Measurements from ENCODE around the gene SDK1. TPM values are rescaled to one million over a fixed set of nuclear protein-coding genes. Genes with fewer than 3 reads are reported as not detected.

Gene SDK1
- total RNA-seq, 1 experiment from 2014 or later: 9.3 TPM

DNA sequence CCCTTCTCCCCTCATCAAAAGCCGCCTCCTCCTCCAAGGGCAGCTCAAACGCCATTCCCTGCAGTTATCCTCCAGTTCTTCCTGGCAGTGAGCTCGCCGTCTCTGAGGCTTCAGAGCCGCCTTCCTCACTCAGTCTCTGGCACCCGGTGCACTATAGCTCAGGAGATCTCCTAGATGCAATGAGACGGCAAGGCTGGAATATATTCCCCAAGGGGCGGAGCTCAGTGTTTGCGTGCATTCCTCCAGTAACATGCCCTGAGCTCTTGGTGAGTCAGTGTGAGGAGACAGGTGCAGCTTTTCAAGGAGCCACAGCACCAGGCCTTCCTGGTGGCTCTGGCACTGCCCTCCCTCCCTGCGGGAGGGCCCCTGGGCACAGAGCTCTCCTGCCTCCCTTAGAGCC, 868.4 kb downstream of the SDK1 start (continued):
- TF ChIP-seq, protein P1, sequence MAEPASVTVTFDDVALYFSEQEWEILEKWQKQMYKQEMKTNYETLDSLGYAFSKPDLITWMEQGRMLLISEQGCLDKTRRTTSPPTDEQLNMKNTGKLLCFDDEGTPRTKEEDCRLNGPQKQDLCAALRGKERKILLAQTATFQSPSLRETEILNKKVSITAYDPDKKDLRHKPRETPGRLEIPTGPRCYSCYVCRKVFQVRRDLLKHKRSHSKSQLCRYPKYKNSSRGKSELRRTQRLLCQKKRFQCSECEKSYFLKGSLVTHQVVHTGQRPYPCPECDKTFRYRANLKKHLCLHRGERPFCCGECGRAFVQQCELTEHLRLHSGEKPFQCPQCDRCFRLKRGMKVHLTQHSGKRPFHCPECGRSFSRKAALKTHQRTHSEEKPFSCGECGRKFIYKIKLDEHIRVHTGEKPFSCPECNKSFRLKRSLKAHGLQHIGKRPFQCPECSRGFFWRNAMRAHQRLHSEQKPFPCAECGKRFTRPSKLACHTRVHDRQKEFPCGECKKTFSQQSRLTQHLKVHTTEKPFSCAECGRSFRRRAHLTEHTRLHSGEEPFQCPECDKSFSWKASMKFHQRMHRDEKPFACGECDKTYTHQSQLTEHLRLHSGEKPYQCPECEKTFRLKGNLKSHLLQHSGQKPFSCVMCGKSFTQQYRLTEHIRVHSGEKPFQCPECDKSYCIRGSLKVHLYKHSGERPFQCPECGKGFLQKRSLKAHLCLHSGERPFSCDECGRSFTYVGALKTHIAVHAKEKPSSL (CRISPR knock-in tag; conservative IDR thresholded peaks at IDR 0.05): no peak
- TF ChIP-seq, protein P2, sequence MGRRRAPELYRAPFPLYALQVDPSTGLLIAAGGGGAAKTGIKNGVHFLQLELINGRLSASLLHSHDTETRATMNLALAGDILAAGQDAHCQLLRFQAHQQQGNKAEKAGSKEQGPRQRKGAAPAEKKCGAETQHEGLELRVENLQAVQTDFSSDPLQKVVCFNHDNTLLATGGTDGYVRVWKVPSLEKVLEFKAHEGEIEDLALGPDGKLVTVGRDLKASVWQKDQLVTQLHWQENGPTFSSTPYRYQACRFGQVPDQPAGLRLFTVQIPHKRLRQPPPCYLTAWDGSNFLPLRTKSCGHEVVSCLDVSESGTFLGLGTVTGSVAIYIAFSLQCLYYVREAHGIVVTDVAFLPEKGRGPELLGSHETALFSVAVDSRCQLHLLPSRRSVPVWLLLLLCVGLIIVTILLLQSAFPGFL (CRISPR knock-in tag; IDR thresholded peaks at IDR 0.05; ENCODE audit: borderline replicate concordance): no peak
- TF ChIP-seq ATF1 (CRISPR knock-in tag; IDR thresholded peaks at IDR 0.05): no peak
- TF ChIP-seq, protein P3, sequence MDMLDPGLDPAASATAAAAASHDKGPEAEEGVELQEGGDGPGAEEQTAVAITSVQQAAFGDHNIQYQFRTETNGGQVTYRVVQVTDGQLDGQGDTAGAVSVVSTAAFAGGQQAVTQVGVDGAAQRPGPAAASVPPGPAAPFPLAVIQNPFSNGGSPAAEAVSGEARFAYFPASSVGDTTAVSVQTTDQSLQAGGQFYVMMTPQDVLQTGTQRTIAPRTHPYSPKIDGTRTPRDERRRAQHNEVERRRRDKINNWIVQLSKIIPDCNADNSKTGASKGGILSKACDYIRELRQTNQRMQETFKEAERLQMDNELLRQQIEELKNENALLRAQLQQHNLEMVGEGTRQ (CRISPR knock-in tag; IDR thresholded peaks at IDR 0.05): no peak

DNA sequence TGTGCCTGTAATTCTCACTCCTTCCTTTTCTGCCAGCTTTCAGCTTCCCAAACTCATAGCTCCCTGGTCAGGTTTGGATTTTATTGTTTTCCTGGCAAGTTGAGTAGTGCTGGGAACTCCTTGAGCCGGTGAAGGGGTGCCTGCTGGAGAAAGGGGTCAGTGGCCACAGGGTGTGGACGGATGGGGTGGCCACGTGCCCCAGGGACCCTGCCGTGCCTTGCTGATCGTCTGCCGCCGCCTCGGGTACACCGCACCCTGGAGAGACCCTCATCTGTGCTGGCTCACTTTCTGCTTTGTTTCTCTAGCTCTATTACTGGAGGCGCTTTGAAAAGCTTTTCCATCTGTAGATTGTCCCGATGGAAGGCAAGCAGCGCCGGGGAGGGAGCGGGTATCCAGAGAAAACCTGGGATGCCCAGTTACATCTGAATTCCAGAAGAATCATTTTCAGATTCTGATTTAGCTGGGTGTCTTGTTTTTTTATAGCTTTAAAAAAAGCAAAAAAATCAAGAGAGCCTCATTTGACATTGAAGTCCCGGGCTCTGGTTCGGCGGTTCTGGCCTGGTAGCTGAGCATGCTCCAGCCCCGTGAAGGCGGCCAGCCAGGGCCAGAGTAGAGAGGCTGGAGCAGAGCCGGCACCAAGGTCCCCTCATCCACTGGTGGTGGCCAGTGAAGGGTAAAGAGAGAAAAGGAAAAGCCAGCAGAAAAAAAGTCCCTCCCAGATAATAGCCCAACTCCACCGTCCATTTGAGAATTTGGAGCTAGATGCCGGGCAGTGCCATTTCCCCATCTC, 870.1 kb downstream of the SDK1 start:
- DNase-seq (ENCODE audit: low spot score) (no peak), ATAC-seq (no peak)
- no peak overlapping the region for H3K27ac Mint-ChIP-seq
- H3K9me3 Mint-ChIP-seq: no peaks in the 10 kb centered on the region
- H3K4me3 Mint-ChIP-seq: no peak overlapping the region
- no peaks in the 10 kb centered on the region for H3K36me3 Mint-ChIP-seq
- POLR2A ChIA-PET: no interaction called here
- H3K4me1 Mint-ChIP-seq: peaks cover 13% of the 10 kb centered on the region
- CTCF ChIA-PET: interaction anchor here (0.7 to 1.9 kb wide), 5 partner anchors 11 to 174 kb away, joined by 3 to 6 read pairs (median 3); no protein-coding TSS in a partner anchor
- TF ChIP-seq, protein P4, sequence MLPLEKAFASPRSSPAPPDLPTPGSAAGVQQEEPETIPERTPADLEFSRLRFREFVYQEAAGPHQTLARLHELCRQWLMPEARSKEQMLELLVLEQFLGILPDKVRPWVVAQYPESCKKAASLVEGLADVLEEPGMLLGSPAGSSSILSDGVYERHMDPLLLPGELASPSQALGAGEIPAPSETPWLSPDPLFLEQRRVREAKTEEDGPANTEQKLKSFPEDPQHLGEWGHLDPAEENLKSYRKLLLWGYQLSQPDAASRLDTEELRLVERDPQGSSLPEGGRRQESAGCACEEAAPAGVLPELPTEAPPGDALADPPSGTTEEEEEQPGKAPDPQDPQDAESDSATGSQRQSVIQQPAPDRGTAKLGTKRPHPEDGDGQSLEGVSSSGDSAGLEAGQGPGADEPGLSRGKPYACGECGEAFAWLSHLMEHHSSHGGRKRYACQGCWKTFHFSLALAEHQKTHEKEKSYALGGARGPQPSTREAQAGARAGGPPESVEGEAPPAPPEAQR (CRISPR knock-in tag; IDR thresholded peaks at IDR 0.05): no peak
- H3K27me3 Mint-ChIP-seq (ENCODE audit: low read depth): no peaks in the 10 kb centered on the region

DNA sequence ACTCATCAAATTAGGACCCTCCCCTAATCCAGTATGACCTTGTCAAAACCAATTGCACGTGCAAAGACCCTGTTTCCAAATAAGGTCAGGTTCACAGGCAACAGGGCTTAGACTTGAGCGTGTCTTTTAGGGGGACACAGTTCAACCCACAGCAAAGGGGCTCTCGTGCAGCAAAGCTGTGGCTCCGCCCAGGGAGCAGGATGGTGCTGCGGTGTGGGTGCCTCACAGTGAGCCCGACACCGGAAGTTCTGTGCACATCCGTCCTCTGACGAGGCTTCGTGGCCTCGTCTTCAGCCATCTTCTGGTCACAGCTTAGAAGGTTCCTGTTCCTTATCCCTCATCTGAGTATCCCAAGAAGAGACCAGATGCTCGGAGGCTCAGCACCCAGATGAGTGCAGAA, 871.8 kb downstream of the SDK1 start:
- H3K27ac Mint-ChIP-seq: no peak overlapping the region
- ChIA-PET CTCF (interaction anchor here (0.9 kb wide), 1 partner anchor 306 kb away, joined by 3 read pairs; no protein-coding TSS in a partner anchor), POLR2A (no interaction called here)
- H3K4me3 Mint-ChIP-seq: no peak overlapping the region
- H3K36me3 Mint-ChIP-seq: peaks cover 12% of the 10 kb centered on the region
- no peak for ATAC-seq
- no peaks in the 10 kb centered on the region for H3K4me1 Mint-ChIP-seq
- no peak for TF ChIP-seq ZNF138 (CRISPR knock-in tag; conservative IDR thresholded peaks at IDR 0.05)
- TF ChIP-seq, protein P5, sequence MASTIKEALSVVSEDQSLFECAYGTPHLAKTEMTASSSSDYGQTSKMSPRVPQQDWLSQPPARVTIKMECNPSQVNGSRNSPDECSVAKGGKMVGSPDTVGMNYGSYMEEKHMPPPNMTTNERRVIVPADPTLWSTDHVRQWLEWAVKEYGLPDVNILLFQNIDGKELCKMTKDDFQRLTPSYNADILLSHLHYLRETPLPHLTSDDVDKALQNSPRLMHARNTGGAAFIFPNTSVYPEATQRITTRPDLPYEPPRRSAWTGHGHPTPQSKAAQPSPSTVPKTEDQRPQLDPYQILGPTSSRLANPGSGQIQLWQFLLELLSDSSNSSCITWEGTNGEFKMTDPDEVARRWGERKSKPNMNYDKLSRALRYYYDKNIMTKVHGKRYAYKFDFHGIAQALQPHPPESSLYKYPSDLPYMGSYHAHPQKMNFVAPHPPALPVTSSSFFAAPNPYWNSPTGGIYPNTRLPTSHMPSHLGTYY (CRISPR knock-in tag; IDR thresholded peaks at IDR 0.05): no peak
- TF ChIP-seq, protein P1 (CRISPR knock-in tag; conservative IDR thresholded peaks at IDR 0.05): no peak
- no peak for TF ChIP-seq KAT7 (CRISPR knock-in tag; IDR thresholded peaks at IDR 0.05; ENCODE audit: borderline replicate concordance)
- no peak for TF ChIP-seq ZNF219 (CRISPR knock-in tag; IDR thresholded peaks at IDR 0.05; ENCODE audit: borderline replicate concordance)
- no peak for TF ChIP-seq NR1H2 (CRISPR knock-in tag; IDR thresholded peaks at IDR 0.05)
- no peak for TF ChIP-seq NFE2L1 (CRISPR knock-in tag; IDR thresholded peaks at IDR 0.05)
- peaks cover 14% of the 10 kb centered on the region; the same call in 1 of the 2 replicates for H3K9me3 Mint-ChIP-seq
- no peaks in the 10 kb centered on the region for H3K27me3 Mint-ChIP-seq (ENCODE audit: low read depth)
- DNase-seq (ENCODE audit: low spot score): no peak

Data from WTC11 (cell line).